CD4-positive, alpha-beta T cell (primary cell): ENCODE measurements around the gene FEZ2. TPM values are rescaled to one million over a fixed set of nuclear protein-coding genes. Genes with fewer than 3 reads are reported as not detected.

Experiments
- ATAC-seq: fragments of 200-7000 bp; cut with Tn5 transposase; one replicate; pipeline ENCODE4 v1.10.0; 2022; ENCODE audit warnings: mild to moderate bottlenecking; ENCODE audit not compliant: poor library complexity
- CTCF ChIA-PET: fragments of 350-600 bp; sonication (Branson Sonifier 250); formaldehyde crosslinking; loops from one replicate; lab custom pipeline; 2021; ENCODE audit warnings: antibody characterized with exemption, inconsistent platforms; lab: Charles Lee
- POLR2A ChIA-PET: fragments of 350-600 bp; sonication (Branson Sonifier 250); formaldehyde crosslinking; loops from one replicate; lab custom pipeline; 2021; ENCODE audit warnings: antibody characterized with exemption, inconsistent platforms; lab: Charles Lee
- DNase-seq, 14 experiments: peaks; one replicate each; pipeline ENCODE4 v3.0.0-alpha.2; 2013 to 2020; ENCODE audit warnings: mixed read lengths in 2 of 14
- H3K27ac ChIP-seq, 2 donors: one replicate each; pipeline versions ENCODE4 v1.5.1 to v1.7.0; 2013; ENCODE audit warnings: low read length in 2 of 2, low read depth in 1 of 2, mild to moderate bottlenecking in 1 of 2
- H3K27me3 ChIP-seq, 2 experiments: 1 replicate in 1 of 2; 2 replicates in 1 of 2; pipeline versions ENCODE4 v1.6.1 to v1.7.0; 2013; ENCODE audit warnings: low read length in 2 of 2, control low read depth in 1 of 2, mild to moderate bottlenecking in 1 of 2, moderate library complexity in 1 of 2; ENCODE audit not compliant: insufficient read depth in 2 of 2, control insufficient read depth in 1 of 2
- H3K36me3 ChIP-seq: one replicate; pipeline ENCODE4 v1.6.1; 2013; ENCODE audit warnings: low read length, control low read depth; ENCODE audit not compliant: insufficient read depth
- H3K4me1 ChIP-seq: one replicate; pipeline ENCODE4 v1.6.1; 2013; ENCODE audit warnings: low read length, control low read depth; ENCODE audit not compliant: insufficient read depth
- H3K4me3 ChIP-seq: one replicate; pipeline ENCODE4 v1.5.1; 2013; ENCODE audit warnings: mild to moderate bottlenecking, low read length, moderate library complexity
- H3K9me3 ChIP-seq, 2 experiments: 1 replicate in 1 of 2; 2 replicates in 1 of 2; pipeline versions ENCODE4 v1.6.1 to v1.7.0; 2013; ENCODE audit warnings: low read length in 2 of 2, mild to moderate bottlenecking in 2 of 2, control low read depth in 1 of 2, moderate library complexity in 1 of 2; ENCODE audit not compliant: control insufficient read depth in 1 of 2, insufficient read depth in 1 of 2
- H3K27ac Mint-ChIP-seq: one replicate; pipeline ENCODE4 v1.8.0; 2020; ENCODE audit warnings: mixed read lengths
- H3K27me3 Mint-ChIP-seq: one replicate; pipeline ENCODE4 v1.8.0; 2021; ENCODE audit warnings: mixed read lengths
- H3K36me3 Mint-ChIP-seq: one replicate; pipeline ENCODE4 v1.8.0; 2021; ENCODE audit warnings: low read depth, mixed read lengths
- H3K4me1 Mint-ChIP-seq: one replicate; pipeline ENCODE4 v1.8.0; 2021; ENCODE audit warnings: low read depth, mixed read lengths
- H3K4me3 Mint-ChIP-seq: one replicate; pipeline ENCODE4 v1.8.0; 2020; ENCODE audit warnings: mild to moderate bottlenecking, mixed read lengths
- H3K9me3 Mint-ChIP-seq: one replicate; pipeline ENCODE4 v1.8.0; 2020; ENCODE audit warnings: mixed read lengths
- intact Hi-C, 2 experiments: fragments of 100-400 bp; cut with DNase I in 1 of 2; cut with micrococcal nuclease in 1 of 2; formaldehyde crosslinking; loops; one replicate each; pipeline versions ENCODE4 v1.15.1 to v1.9.0; 2023 to 2025; cut with DNase I, micrococcal nuclease
- polyA plus RNA-seq, 2 donors: library from polyadenylated mRNA; unstranded; fragments of 120-200 nt; gene quantifications; one replicate each; pipeline ENCODE4 v1.2.1, GENCODE V29; 2013
- total RNA-seq, 174 experiments: library from RNA in 2 of 174; stranded (reverse) in 2 of 174; gene quantifications; one replicate each; pipeline ENCODE4 v1.2.3 and lab custom pipeline; 2021 to 2026
- TF ChIP-seq, protein P1 (sequence below): fragments of 200-600 bp; IDR thresholded peaks from one replicate; pipeline ENCODE4 v1.8.0; 2022; ENCODE audit warnings: antibody characterized with exemption, mild to moderate bottlenecking

Gene FEZ2, protein sequence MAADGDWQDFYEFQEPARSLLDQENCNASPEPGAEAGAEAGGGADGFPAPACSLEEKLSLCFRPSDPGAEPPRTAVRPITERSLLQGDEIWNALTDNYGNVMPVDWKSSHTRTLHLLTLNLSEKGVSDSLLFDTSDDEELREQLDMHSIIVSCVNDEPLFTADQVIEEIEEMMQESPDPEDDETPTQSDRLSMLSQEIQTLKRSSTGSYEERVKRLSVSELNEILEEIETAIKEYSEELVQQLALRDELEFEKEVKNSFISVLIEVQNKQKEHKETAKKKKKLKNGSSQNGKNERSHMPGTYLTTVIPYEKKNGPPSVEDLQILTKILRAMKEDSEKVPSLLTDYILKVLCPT
- 1 to 10 TPM; 4.8 to 5.6 TPM for total RNA-seq
- polyA plus RNA-seq (2013, experiment 1 of 2), result 13.2 TPM
- 14.6 TPM for polyA plus RNA-seq (2013, experiment 2 of 2)
- total RNA-seq (lab: John Stamatoyannopoulos, UW), result 7.1 to 32.7 (median 15.6) reads per million in 172 experiments

GRCh38 chr2:36597532-36598377, at the start of gene FEZ2:
Gene FEZ2, minus strand, starts transcription at chr2:36598168. Its CDS starts 26 bp downstream, at chr2:36598142.
- Histone ChIP-seq H3K4me1 (peaks cover 22% of the 10 kb centered on the region), H3K27ac (no peak within 1 kb of the TSS), H3K36me3 (no peaks in the 10 kb centered on the region), H3K4me3 (peak within 1 kb of the TSS; percentile 75), H3K9me3 (no peaks in the 10 kb centered on the region), H3K27me3 (no peaks in the 10 kb centered on the region)
- peak within 1 kb of the TSS; percentile 97 for H3K4me3 Mint-ChIP-seq
- H3K36me3 Mint-ChIP-seq, result no peaks in the 10 kb centered on the region
- ChIA-PET POLR2A (no interaction called here), CTCF (no interaction called here)
- peak within 1 kb of the TSS; percentile 67 for H3K27ac Mint-ChIP-seq
- ATAC-seq (peak; percentile 84), DNase-seq (peak; percentile 25 to 78 (median 52))
- TF ChIP-seq, protein P1, sequence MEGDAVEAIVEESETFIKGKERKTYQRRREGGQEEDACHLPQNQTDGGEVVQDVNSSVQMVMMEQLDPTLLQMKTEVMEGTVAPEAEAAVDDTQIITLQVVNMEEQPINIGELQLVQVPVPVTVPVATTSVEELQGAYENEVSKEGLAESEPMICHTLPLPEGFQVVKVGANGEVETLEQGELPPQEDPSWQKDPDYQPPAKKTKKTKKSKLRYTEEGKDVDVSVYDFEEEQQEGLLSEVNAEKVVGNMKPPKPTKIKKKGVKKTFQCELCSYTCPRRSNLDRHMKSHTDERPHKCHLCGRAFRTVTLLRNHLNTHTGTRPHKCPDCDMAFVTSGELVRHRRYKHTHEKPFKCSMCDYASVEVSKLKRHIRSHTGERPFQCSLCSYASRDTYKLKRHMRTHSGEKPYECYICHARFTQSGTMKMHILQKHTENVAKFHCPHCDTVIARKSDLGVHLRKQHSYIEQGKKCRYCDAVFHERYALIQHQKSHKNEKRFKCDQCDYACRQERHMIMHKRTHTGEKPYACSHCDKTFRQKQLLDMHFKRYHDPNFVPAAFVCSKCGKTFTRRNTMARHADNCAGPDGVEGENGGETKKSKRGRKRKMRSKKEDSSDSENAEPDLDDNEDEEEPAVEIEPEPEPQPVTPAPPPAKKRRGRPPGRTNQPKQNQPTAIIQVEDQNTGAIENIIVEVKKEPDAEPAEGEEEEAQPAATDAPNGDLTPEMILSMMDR, result no peak
- peaks cover 41% of the 10 kb centered on the region for H3K4me1 Mint-ChIP-seq
- no peaks in the 10 kb centered on the region for H3K27me3 Mint-ChIP-seq
- intact Hi-C loops, result loop anchor here in 1 of 2 experiments (10.0 kb wide), 2 partner anchors 353 to 597 kb away; partner anchors contain the start of gene CEBPZOS
- H3K9me3 Mint-ChIP-seq, result no peaks in the 10 kb centered on the region

DNA sequence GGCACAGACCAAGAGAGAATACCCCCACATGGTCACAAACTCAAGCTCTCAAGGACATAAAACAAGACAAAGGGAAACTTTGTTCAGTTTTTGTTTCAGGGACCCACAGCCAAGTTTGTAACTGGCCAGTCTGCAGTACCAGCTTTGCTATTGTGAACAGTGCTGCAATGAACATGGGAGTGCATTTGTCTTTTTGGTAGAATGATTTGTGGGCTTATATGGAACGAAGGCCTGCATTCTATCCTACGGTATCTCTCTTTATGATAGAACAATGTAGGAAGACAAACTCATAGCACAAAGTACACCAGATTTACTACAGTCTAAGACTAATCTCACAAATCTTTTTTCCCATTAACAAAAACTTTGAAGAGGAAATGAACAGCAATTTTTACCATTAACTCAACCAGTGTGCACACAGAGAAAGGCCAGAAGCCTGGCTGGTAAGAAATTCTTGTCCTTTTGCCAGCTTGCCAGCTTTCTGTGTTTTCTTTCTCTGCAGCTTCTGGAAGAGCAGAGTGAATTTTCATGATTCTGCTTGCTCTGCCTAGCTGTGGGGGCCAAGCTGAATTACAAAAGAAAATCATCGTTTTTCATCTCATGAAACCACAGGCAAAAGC, 37.1 kb upstream of the FEZ2 start:
- CTCF ChIA-PET, result no interaction called here
- H3K4me1 Mint-ChIP-seq, result no peaks in the 10 kb centered on the region
- POLR2A ChIA-PET, result no interaction called here

More for the DNA sequence above, 37.1 kb upstream of the FEZ2 start:
- no peak overlapping the region for H3K4me3 ChIP-seq
- TF ChIP-seq, protein P1, result no peak
- Mint-ChIP-seq H3K4me3 (no peak overlapping the region), H3K36me3 (no peaks in the 10 kb centered on the region), H3K27ac (no peak overlapping the region), H3K27me3 (peaks cover 14% of the 10 kb centered on the region), H3K9me3 (no peaks in the 10 kb centered on the region)
- H3K4me1 ChIP-seq, result no peaks in the 10 kb centered on the region
- DNase-seq, result no peak
- intact Hi-C loops, result no loop called here
- H3K27me3 ChIP-seq, result peaks cover 0 to 4% of the 10 kb centered on the region in 2 experiments
- no peak for ATAC-seq
- no peaks in the 10 kb centered on the region for H3K36me3 ChIP-seq
- H3K27ac ChIP-seq, result no peak overlapping the region
- H3K9me3 ChIP-seq, result peaks cover 0 to 5% of the 10 kb centered on the region in 2 experiments
